Osteoblast (primary cell): Measurements from ENCODE around the gene RNF187. TPM values are rescaled to one million over a fixed set of nuclear protein-coding genes. Genes with fewer than 3 reads are reported as not detected.
"Not testable (repeated sequence)": the region's sequence is repeated elsewhere in the genome, so short reads cannot be mapped to it uniquely, and the experiment has no call there.

ENCODE experiments used
- DNase-seq: peaks from one replicate; pipeline ENCODE4 v3.0.0; 2011; ENCODE audit warnings: low spot score, mixed read lengths; ENCODE audit not compliant: insufficient read length; ENCODE audit errors: missing footprints
- H2AFZ ChIP-seq: 2 replicates; pipeline ENCODE4 v1.6.0; 2011; ENCODE audit warnings: mild to moderate bottlenecking, low read length
- H3K27ac ChIP-seq: 2 replicates; pipeline ENCODE4 v1.5.1; 2011; ENCODE audit warnings: mild to moderate bottlenecking, low read depth, low read length, moderate library complexity
- H3K27me3 ChIP-seq: 2 replicates; pipeline ENCODE4 v1.6.0; 2012; ENCODE audit warnings: mild to moderate bottlenecking, control low read depth, inconsistent platforms, low read length, moderate library complexity; ENCODE audit not compliant: insufficient read depth
- H3K36me3 ChIP-seq: 2 replicates; pipeline ENCODE4 v1.5.1; 2011; ENCODE audit warnings: mild to moderate bottlenecking, low read length, control low read depth, moderate library complexity; ENCODE audit not compliant: insufficient read depth
- H3K4me1 ChIP-seq: 2 replicates; pipeline ENCODE4 v1.5.1; 2011; ENCODE audit warnings: mild to moderate bottlenecking, low read length, control low read depth, moderate library complexity; ENCODE audit not compliant: insufficient read depth
- H3K4me2 ChIP-seq: 2 replicates; pipeline ENCODE4 v1.6.0; 2011; ENCODE audit warnings: mild to moderate bottlenecking, low read length; ENCODE audit not compliant: insufficient read depth
- H3K4me3 ChIP-seq: fragments of 200-600 bp; sonication (generic); 3 replicates; pipeline ENCODE4 v1.5.1; 2012; ENCODE audit warnings: mild to moderate bottlenecking, low read length, inconsistent platforms; ENCODE audit not compliant: insufficient read depth
- H3K79me2 ChIP-seq: 2 replicates; pipeline ENCODE4 v1.6.0; 2012; ENCODE audit warnings: mild to moderate bottlenecking, low read length, control low read depth, inconsistent platforms; ENCODE audit not compliant: insufficient read depth
- H3K9me3 ChIP-seq: 2 replicates; pipeline ENCODE4 v1.5.1; 2011; ENCODE audit warnings: low read depth, low read length, control low read depth
- H4K20me1 ChIP-seq: 2 replicates; pipeline ENCODE4 v1.6.0; 2012; ENCODE audit warnings: mild to moderate bottlenecking, low read length, control low read depth; ENCODE audit not compliant: insufficient read depth
- total RNA-seq: library from RNA; depleted of rRNA; stranded (reverse); fragments of >200 nt; gene quantifications from 2 replicates; pipeline ENCODE4 v1.2.3, GENCODE V29; 2012
- TF ChIP-seq, protein P1 (sequence below): IDR thresholded peaks from 2 replicates; pipeline ENCODE4 v1.5.1; 2011; ENCODE audit warnings: mild to moderate bottlenecking, low read depth, low read length, moderate library complexity; ENCODE audit errors: extremely low read depth

The RNF187 gene
- total RNA-seq, 1 donor, result 52.5 TPM

- TF ChIP-seq, protein P1, sequence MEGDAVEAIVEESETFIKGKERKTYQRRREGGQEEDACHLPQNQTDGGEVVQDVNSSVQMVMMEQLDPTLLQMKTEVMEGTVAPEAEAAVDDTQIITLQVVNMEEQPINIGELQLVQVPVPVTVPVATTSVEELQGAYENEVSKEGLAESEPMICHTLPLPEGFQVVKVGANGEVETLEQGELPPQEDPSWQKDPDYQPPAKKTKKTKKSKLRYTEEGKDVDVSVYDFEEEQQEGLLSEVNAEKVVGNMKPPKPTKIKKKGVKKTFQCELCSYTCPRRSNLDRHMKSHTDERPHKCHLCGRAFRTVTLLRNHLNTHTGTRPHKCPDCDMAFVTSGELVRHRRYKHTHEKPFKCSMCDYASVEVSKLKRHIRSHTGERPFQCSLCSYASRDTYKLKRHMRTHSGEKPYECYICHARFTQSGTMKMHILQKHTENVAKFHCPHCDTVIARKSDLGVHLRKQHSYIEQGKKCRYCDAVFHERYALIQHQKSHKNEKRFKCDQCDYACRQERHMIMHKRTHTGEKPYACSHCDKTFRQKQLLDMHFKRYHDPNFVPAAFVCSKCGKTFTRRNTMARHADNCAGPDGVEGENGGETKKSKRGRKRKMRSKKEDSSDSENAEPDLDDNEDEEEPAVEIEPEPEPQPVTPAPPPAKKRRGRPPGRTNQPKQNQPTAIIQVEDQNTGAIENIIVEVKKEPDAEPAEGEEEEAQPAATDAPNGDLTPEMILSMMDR, result peak; percentile 98
- H4K20me1 ChIP-seq, result no peaks in the 10 kb centered on the region
- no peaks in the 10 kb centered on the region for H3K79me2 ChIP-seq
- H3K27me3 ChIP-seq, result no peaks in the 10 kb centered on the region
- peak overlapping the region; percentile 81 for H2AFZ ChIP-seq
- peak; percentile 92 for DNase-seq
- H3K36me3 ChIP-seq, result no peaks in the 10 kb centered on the region
- H3K9me3 ChIP-seq, result no peaks in the 10 kb centered on the region
- H3K4me2 ChIP-seq, result peak overlapping the region; percentile 74
- H3K4me3 ChIP-seq, result peak overlapping the region; percentile 48
- peaks cover 8% of the 10 kb centered on the region for H3K4me1 ChIP-seq
- no peak overlapping the region for H3K27ac ChIP-seq
These were observed 14.0 kb downstream of the RNF187 start for GRCh38 chr1:228500901-228501871.

DNA sequence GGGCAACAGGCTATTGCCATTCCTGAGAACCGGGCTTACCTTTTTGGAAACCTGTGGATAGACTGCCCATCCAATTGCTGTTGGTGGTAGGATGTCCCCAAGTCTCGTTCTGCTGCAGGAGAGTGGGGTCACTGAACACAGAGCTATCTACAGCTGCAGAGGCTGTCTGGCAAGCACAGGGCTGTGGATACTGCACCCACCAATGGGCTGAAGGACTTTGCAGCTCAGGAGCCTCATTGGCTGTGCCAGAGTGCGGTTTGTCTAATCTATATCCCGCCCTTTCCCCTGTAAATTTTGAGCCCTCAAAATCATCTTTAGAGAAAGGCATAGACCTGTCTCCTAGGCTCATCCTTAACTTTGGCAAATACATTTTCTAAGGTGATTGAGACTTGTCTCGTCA, 15.3 kb downstream of the RNF187 start:
- no peak overlapping the region for H3K4me2 ChIP-seq
- TF ChIP-seq, protein P1, result no peak

GRCh38 chr1:228505944-228506343, 18.8 kb downstream of the RNF187 start:
- H3K4me1 ChIP-seq, H2AFZ ChIP-seq, H3K27me3 ChIP-seq, H3K9me3 ChIP-seq, H3K4me3 ChIP-seq, H3K79me2 ChIP-seq, H3K27ac ChIP-seq, H3K4me2 ChIP-seq, H3K36me3 ChIP-seq, DNase-seq, H4K20me1 ChIP-seq: not testable (repeated sequence)

More for the DNA sequence above, 15.3 kb downstream of the RNF187 start:
- Histone ChIP-seq H3K36me3 (no peaks in the 10 kb centered on the region), H4K20me1 (no peaks in the 10 kb centered on the region), H2AFZ (no peak overlapping the region), H3K4me1 (peaks cover 8% of the 10 kb centered on the region), H3K27me3 (no peaks in the 10 kb centered on the region), H3K79me2 (no peaks in the 10 kb centered on the region), H3K27ac (no peak overlapping the region), H3K4me3 (no peak overlapping the region), H3K9me3 (no peaks in the 10 kb centered on the region)
- DNase-seq, result no peak

DNA sequence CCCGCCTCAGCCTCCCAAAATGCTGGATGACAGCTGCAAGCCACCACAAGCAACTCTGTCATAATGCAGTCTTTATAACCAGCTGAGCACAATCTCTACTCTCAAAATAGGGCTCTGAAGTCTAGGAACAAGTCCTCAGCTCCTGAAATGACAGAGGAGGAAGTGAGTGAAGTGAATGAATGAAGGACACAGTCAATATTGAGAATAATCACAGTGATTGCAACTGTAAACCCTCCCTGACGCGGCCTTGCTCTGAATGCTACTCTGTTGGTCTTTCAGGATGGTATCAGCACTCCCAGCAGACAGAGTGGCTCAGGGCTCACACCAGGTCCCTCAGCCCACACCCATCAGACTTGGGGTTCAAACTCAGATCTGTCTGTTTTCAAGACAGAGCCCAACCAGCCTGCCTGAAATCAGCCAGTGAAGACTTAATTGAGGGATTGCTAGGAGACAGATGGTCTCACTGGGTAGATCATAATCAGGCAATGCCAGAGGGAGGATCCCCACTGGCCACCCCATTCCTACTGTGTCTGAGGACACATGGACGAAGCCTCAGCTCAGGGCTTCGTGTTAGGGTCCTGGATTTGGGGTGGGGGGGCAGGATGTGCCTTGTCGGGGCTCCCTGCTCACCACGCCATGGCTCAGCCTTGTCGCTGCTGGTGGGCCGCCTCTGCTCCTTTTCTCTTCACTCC, 20.9 kb downstream of the RNF187 start:
- TF ChIP-seq, protein P1, result no peak
- Histone ChIP-seq H3K4me1 (no peaks in the 10 kb centered on the region), H3K4me2 (no peak overlapping the region), H3K9me3 (no peaks in the 10 kb centered on the region), H4K20me1 (no peaks in the 10 kb centered on the region), H3K4me3 (no peak overlapping the region), H2AFZ (no peak overlapping the region), H3K27ac (no peak overlapping the region), H3K79me2 (no peaks in the 10 kb centered on the region), H3K36me3 (no peaks in the 10 kb centered on the region), H3K27me3 (peaks cover 10% of the 10 kb centered on the region)
- DNase-seq, result no peak
